Measurements from ENCODE around the gene DPM3. TPM values are rescaled to one million over a fixed set of nuclear protein-coding genes. Genes with fewer than 3 reads are reported as not detected.

The DPM3 gene
- polyA plus RNA-seq, 1 donor from 2014 or later, result 83.9 TPM

DNA sequence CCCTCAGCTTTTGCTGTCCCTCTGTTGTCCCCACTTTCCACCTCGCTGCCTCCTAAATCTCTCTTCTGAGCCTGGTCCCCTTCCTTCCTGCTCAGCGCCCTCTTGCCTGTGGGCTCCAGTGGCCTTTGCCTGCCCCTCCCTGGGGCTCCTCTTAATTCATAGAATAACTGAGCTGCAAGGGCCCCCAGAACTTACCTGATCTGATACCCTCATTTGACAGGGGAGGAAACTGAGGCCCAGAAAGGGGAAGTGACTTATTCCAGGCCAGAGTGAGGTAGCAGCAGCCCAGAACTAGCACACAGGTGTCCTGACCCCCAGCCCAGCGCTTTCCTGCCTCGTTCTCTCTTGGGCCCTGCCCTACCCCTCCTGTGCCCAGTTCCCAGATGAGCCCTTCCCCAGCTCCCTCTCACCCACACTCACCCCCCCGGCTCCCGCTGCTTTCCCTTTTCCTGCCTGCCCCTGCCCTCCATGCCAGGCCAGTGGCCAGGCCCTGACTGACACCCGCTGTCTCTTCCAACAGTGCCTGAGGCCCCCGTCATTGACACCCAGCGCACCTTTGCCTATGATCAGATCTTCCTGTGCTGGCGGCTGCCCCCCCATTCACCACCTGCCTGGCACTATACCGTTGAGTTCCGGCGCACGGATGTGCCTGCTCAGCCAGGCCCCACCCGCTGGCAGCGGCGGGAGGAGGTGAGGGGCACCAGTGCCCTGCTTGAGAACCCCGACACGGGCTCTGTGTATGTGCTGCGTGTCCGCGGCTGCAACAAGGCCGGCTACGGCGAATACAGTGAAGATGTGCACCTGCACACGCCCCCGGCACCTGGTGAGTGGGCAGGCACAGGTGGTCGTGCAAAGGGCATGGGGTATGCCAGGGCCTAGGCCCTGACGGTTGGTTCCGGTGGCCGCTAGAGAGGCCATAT lies 39.0 kb upstream of the DPM3 start:
- H3K9me3 Mint-ChIP-seq, result no peaks in the 10 kb centered on the region
- H3K36me3 Mint-ChIP-seq, result no peaks in the 10 kb centered on the region
- no peaks in the 10 kb centered on the region for H3K27me3 Mint-ChIP-seq
- H3K27ac Mint-ChIP-seq, result no peak overlapping the region
- no peak overlapping the region for H3K4me3 Mint-ChIP-seq
- H3K4me1 Mint-ChIP-seq, result peaks cover 6 to 12% (median 8%) of the 10 kb centered on the region in 3 donors

DNA sequence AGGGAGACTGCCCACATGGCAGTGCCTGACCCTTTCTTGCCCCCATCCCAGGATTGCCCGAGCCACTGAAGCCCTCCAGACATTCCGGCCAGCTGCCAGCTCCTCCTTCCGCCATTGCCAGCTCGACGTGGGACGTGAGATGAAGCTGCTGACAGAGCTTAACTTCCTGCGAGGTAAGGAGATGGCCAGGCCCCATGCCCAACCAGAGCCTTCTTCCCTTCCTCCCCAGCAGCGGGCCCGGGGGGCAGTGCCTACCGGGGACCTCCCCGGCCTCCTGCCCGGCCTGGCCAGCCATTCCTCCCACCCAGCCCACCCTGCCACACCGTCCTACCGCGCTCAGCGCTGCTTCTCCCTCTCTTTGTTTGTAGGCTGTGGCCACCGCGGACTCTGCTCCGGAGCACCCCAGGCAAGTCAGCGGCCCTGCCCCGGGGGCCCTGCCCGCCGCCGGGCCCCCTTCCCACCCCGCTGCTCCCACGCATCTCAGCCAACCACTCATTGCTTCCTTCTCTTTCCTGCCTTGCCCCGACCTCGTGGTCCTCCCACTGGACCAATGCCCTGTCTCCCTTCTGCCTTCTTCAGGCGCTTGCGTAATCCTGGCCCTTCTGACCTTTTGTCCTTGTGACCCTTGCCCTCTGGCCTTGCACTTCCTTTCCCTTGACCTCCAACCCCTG lies 38.2 kb upstream of the DPM3 start:
- no peaks in the 10 kb centered on the region for H3K27me3 Mint-ChIP-seq
- no peak overlapping the region for H3K27ac Mint-ChIP-seq
- peaks cover 6 to 15% (median 7%) of the 10 kb centered on the region in 3 donors for H3K4me1 Mint-ChIP-seq

DNA sequence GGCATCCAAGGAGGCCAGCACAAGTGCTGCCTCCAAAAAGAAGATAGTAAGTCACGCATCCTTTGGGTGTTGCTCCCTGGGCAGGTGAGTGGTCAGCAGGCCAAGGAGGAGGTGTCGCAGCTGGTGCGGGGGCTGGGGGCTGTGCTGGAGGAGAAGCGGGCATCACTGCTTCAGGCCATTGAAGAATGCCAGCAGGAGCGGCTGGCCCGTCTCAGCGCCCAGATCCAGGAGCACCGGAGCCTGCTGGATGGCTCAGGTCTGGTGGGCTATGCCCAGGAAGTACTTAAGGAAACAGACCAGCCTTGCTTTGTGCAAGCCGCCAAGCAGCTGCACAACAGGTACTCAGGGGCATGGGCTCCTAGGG lies 37.6 kb upstream of the DPM3 start:
- no peaks in the 10 kb centered on the region for H3K36me3 Mint-ChIP-seq
- no peak overlapping the region for H3K4me3 Mint-ChIP-seq
- H3K27me3 Mint-ChIP-seq, result peaks cover 3% of the 10 kb centered on the region
- peaks cover 11 to 19% (median 11%) of the 10 kb centered on the region in 3 donors for H3K4me1 Mint-ChIP-seq
- no peak overlapping the region for H3K27ac Mint-ChIP-seq
- H3K9me3 Mint-ChIP-seq, result no peaks in the 10 kb centered on the region

More for the DNA sequence above, 38.2 kb upstream of the DPM3 start:
- H3K36me3 Mint-ChIP-seq, result no peaks in the 10 kb centered on the region
- H3K9me3 Mint-ChIP-seq, result no peaks in the 10 kb centered on the region
- no peak overlapping the region for H3K4me3 Mint-ChIP-seq

DNA sequence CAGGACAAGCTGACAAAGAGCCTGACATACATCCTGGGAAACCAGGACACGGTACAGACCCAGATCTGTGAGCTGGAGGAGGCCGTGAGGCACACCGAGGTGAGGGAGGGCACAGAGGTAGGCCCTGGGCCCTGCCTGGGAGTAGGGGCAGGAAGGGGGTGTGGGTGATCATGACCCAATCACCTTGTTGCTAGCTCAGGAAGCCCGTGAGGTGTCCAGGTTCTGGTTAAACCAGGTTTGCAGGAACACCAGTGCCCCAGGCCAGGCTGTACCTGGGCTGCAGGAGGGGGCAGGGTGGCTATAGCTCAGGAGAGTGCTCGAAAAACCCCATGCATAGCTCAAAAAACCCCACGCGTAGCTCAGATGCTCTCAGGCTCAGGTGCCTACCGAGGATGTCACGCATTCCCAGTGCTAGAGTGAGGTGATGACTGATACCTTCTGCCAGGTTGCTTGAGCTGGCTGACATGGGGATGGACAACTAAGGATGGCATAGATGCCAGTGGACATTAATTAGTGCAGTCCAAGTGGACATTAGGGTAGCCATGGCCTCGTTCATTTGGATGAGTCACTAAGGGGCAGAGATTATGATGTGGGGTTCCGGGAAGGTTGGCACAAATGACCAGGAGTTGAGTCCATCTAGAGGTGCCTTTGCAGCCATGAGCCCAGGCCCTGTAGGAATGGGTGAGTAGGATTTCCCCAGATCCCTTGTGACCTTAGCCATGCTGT lies 37.0 kb upstream of the DPM3 start:
- Mint-ChIP-seq H3K9me3 (no peaks in the 10 kb centered on the region), H3K4me1 (peaks cover 13 to 20% (median 14%) of the 10 kb centered on the region in 3 donors), H3K4me3 (no peak overlapping the region), H3K27ac (peak overlapping the region in 1 of 3 donors; percentile 80), H3K36me3 (no peaks in the 10 kb centered on the region), H3K27me3 (peaks cover 3% of the 10 kb centered on the region)

DNA sequence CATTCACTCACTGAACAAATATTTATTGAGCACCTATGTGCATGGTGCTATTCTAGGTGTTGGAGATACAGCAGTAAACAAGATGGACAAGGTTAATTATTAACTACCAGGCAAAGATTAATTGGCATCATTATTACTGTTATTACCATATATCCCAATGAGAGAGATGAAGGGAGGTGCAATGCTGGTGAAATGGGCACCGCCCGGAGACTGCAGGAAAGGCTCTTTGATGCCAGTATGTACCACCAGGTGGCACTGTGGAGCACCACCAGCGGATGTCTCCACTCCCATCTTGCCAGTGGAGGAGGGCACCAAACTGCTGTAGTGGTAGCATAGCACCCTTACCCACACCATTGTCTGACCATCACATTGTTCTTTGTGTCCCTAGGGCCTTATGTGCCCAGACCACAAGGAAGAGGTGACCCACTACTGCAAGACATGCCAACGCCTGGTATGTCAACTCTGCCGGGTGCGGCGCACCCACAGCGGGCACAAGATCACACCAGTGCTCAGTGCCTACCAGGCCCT lies 36.3 kb upstream of the DPM3 start:
- peak overlapping the region in 3 of 4 donors; percentile 13 to 87 (median 77) for H3K4me3 Mint-ChIP-seq
- H3K36me3 Mint-ChIP-seq, result no peaks in the 10 kb centered on the region
- H3K27ac Mint-ChIP-seq, result peak overlapping the region in 1 of 3 donors; percentile 80
- peaks cover 20 to 26% (median 21%) of the 10 kb centered on the region in 3 donors for H3K4me1 Mint-ChIP-seq
- peaks cover 3% of the 10 kb centered on the region for H3K27me3 Mint-ChIP-seq
- H3K9me3 Mint-ChIP-seq, result no peaks in the 10 kb centered on the region

DNA sequence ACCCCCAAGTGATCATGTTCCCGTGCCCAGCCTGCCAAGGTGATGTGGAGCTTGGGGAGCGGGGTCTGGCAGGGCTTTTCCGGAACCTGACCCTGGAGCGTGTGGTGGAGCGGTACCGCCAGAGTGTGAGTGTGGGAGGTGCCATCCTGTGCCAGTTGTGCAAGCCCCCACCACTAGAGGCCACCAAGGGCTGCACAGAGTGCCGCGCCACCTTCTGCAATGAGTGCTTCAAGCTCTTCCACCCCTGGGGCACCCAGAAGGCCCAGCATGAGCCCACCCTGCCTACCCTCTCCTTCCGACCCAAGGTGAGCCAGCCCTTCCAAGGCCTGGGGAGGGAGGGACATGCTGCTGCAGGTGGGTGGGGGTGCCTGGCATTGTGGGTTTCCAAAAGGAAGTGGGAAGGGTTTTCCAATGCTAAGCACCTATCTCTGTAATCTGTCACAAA lies 35.6 kb upstream of the DPM3 start:
- Mint-ChIP-seq H3K27ac (peak overlapping the region in 1 of 3 donors; percentile 80), H3K4me3 (peak overlapping the region in 3 of 4 donors; percentile 43 to 77 (median 74)), H3K4me1 (peaks cover 20 to 26% (median 22%) of the 10 kb centered on the region in 3 donors)

DNA sequence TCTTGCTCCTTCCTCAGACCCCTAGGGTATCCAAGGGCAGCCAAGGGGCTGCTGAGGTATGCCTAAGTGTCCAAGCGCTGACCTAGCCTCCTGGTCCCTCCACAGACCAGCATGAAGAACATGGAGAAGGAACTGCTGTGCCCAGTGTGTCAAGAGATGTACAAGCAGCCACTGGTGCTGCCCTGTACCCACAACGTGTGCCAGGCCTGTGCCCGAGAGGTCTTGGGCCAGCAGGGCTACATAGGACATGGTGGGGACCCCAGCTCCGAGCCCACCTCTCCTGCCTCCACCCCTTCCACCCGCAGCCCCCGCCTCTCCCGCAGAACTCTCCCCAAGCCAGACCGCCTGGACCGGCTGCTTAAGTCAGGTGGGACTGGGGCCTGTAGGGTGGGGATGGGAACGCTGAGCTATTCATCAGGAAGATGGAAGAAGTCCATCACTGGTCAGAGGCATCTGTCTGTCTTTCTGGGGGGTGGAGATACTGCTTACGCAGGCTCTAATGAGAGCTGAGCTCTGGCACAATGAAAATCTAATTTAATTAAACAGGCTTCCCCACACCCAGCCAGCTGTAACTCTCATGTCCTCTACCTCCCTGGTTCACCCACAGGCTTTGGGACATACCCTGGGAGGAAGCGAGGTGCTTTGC lies 35.1 kb upstream of the DPM3 start:
- Mint-ChIP-seq H3K36me3 (no peaks in the 10 kb centered on the region), H3K4me3 (peak overlapping the region in 3 of 4 donors; percentile 12 to 49 (median 43)), H3K27ac (no peak overlapping the region), H3K27me3 (peaks cover 3% of the 10 kb centered on the region), H3K9me3 (no peaks in the 10 kb centered on the region), H3K4me1 (peaks cover 20 to 26% (median 23%) of the 10 kb centered on the region in 3 donors)

More for the DNA sequence above, 35.6 kb upstream of the DPM3 start:
- Mint-ChIP-seq H3K36me3 (no peaks in the 10 kb centered on the region), H3K27me3 (peaks cover 3% of the 10 kb centered on the region), H3K9me3 (no peaks in the 10 kb centered on the region)

DNA sequence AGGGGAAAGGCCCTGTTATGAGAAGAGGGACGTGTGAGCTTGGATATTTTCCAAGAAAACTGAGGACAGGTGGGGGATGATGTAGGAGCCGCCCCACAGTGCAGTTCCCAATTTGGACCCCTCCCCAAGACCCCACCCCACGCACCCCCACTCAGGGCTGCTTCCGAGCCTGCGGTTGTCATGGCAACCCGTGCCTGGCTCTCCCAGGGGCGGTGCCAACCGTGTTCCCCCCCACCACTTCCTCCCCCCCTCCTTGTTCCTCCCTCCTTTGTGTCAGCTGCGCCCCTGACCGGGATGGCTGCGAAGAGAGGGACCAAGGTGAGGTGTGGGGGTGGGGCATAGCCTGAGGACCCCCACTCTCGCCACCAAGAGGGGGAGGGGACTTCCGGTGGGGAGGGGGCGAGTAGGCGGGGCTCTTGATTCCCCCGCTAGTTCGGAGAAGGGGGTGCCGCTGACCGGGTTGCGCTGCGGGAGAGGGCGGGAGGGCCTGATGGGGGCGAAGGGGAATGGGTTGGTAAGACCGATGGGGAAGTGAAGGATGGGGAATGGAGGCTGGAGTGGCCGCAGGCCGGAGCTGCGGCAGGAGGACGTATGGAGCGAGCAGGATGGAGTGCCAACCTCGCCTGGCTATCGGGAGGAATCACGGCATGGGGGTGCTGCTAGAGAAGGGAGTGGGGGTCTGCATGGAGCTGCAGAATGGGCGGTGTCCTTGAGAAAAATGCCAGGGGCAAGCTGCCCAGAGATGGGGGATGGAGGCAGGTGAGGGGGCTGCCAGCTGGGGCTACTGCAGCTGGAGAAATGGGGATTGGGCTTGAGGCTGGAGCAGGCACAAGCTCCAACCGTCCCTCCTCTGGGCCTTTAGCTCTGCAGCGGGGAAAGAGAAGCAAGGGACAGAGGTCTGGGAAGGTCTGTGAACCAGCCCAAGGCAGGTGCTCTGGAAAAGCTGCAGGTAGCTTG lies 34.3 kb upstream of the DPM3 start:
- peak overlapping the region in 1 of 3 donors; percentile 90 for H3K27ac Mint-ChIP-seq
- H3K27me3 Mint-ChIP-seq, result peaks cover 3% of the 10 kb centered on the region
- peaks cover 21 to 27% (median 25%) of the 10 kb centered on the region in 3 donors for H3K4me1 Mint-ChIP-seq
- H3K4me3 Mint-ChIP-seq, result peak overlapping the region; percentile 94 to 100 (median 98)
- H3K36me3 Mint-ChIP-seq, result no peaks in the 10 kb centered on the region
- no peaks in the 10 kb centered on the region for H3K9me3 Mint-ChIP-seq

DNA sequence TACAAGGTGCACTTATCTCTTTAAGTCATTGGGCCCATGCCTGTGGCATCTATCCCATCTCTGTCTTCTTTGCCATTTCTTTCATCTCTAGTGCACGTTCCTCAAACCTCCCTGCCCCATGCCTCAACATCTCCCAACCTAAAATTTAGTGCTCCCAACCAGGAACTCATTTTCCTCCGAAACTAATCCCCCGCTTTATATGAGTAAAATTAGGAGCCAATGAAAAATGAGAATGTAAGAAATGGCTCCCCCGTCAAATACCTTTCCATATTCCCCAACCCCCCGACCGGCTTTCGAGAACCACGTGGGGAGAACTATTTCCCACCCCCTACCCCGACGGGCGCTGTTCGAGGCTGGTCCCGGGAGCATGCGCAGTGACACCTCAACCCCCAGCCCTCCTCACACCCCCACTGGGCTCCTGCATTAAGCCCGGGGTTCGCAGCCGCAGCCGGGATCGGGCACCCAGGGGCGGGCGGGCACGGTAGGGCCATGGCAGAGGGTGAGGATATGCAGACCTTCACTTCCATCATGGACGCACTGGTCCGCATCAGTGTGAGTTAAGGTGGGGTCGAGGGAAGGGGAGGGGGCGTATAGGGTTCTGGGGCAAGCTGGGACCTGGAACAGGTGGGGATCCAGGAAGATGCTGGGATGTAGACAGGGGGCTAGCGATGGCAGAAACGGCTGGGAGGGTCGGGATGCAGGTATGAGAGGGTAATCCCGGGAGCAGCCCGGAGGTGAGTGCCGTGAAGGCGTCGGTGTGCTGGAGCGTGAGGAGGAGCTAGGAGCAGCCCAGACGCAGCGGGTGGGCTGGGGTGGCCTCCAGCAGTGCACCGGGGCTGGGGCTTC lies 33.4 kb upstream of the DPM3 start, which contains the start of gene TRIM46:
Gene TRIM46, plus strand, starts transcription at position 372 of the 846 bp plus-strand sequence. Its CDS starts 118 bp downstream, at position 490.
- peak within 1 kb of the TSS; percentile 90 to 99 (median 99) for H3K27ac Mint-ChIP-seq
- H3K27me3 Mint-ChIP-seq, result peaks cover 3% of the 10 kb centered on the region
- H3K9me3 Mint-ChIP-seq, result no peaks in the 10 kb centered on the region
- peaks cover 25 to 30% (median 29%) of the 10 kb centered on the region in 3 donors for H3K4me1 Mint-ChIP-seq
- peak within 1 kb of the TSS; percentile 94 to 100 (median 98) for H3K4me3 Mint-ChIP-seq
- no peaks in the 10 kb centered on the region for H3K36me3 Mint-ChIP-seq

DNA sequence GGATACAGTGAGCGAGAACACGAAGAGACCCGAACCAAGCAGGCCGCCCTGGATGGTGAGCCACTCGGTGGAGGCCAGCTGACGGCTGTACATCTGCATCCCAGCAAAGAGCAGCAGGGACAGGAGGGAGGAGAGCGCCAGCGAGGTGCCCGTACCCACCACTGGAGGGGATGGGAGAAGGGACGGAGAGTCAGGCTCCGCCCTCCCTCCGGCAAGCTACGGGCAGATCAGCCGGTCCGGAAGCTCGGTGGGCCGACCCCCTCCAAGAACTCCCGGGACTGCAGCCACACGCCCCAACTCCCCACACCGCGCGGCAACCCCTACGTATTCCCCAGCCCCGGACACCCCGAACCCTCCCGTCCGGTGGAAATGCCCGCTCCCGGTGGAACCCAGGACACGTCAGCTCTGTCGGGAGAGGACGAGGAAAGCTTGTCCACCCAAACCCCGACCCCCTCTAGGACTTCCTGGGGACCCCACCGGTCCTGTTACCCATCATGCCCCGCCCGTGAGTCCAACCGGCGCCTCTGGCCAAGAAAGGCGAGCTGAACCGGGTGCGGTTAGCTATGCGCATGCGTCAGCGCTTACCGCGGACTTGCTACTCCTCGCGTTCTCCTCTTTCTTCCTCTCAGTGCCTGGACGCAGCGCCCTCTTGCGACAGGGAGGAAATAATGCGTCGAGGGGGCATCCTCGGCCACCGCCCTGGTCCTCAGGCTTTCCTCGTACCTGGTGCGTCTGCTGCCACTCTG lies 32.6 kb upstream of the DPM3 start, which contains the start of gene KRTCAP2:
Gene KRTCAP2, minus strand, starts transcription at position 573 of the 746 bp plus-strand sequence. Its CDS starts 80 bp downstream, at position 493.
- Mint-ChIP-seq H3K36me3 (no peaks in the 10 kb centered on the region), H3K27me3 (peaks cover 3% of the 10 kb centered on the region), H3K9me3 (no peaks in the 10 kb centered on the region), H3K4me3 (peak within 1 kb of the TSS; percentile 94 to 100 (median 98)), H3K27ac (peak within 1 kb of the TSS; percentile 90 to 99 (median 99)), H3K4me1 (peaks cover 26 to 31% (median 31%) of the 10 kb centered on the region in 3 donors)

DNA sequence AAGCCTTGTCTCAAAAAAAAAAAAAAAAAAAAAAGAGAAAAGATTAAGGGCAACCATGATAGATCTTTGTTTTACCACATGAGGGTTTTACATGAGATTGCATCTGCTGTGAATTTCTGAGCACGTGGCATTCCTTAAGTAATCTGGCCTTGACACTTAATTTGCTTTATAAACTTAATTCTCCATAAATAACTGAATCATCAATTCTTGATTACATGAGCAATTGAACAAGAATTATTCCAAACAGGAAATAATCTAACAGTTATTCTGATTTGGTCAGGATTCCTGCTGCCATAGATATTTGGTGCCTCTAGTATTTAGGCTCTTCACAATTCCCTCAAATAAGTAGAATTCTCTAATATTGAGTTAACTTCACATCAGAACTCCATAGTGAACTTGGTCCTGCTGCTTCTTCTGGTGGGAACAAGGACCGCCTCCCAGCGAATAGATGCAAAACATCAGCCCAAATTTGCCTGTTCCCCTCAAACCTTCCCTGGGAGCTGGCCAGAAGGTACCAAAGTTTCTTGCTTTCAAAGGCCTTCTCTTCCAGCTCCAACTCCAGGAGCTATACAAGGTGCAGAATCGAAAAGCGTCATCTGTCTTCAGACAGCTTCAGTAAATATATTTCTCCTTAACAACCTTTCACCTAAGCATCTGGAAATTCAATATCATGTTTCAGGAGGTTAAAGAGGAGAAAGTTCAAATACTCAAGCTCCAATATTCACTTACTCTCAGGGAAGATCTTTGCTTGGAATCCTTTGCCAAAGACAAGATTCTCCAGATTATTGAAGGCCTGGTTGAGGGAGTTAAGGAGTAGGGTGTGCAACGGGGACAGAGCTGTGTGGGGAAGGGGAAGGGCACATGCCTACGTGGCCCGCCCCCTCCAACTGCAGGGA lies 31.8 kb upstream of the DPM3 start:
- peaks cover 3% of the 10 kb centered on the region for H3K27me3 Mint-ChIP-seq
- H3K4me1 Mint-ChIP-seq, result peaks cover 34 to 38% (median 37%) of the 10 kb centered on the region in 3 donors
- peak overlapping the region; percentile 94 to 100 (median 98) for H3K4me3 Mint-ChIP-seq
- H3K9me3 Mint-ChIP-seq, result no peaks in the 10 kb centered on the region
- no peaks in the 10 kb centered on the region for H3K36me3 Mint-ChIP-seq
- peak overlapping the region; percentile 90 to 99 (median 99) for H3K27ac Mint-ChIP-seq

Data from IgD-negative memory B cell (primary cell).